SU-DHL-6 (cell line): ENCODE measurements around the gene ABITRAM.

ENCODE experiments used
- CTCF ChIP-seq: fragments of 200-600 bp; sonication (generic); IDR thresholded peaks from one replicate; pipeline ENCODE4 v1.5.1; 2017; ENCODE audit warnings: antibody characterized with exemption, mild to moderate bottlenecking, low read length, moderate library complexity; ENCODE audit not compliant: insufficient read depth, poor library complexity, severe bottlenecking
- EZH2phosphoT487 ChIP-seq: fragments of 200-600 bp; sonication (generic), shearing (Covaris generic); conservative IDR thresholded peaks from 2 replicates; pipeline ENCODE4 v1.6.1; 2018; ENCODE audit warnings: mild to moderate bottlenecking, antibody characterized with exemption, low read length, moderate library complexity, mixed read lengths

- TF ChIP-seq CTCF (no peak), EZH2phosphoT487 (no peak)
Measured at GRCh38 chr9:108933231-108933717, 926 bp upstream of the ABITRAM start.
